HCT116 (cell line): Measurements from ENCODE around the gene KCND1.

Experiments
- ATF3 ChIP-seq: IDR thresholded peaks from 2 replicates; pipeline ENCODE4 v1.6.1; 2012
- ELF1 ChIP-seq: IDR thresholded peaks from 2 replicates; pipeline ENCODE4 v1.6.1; 2012; ENCODE audit warnings: low read depth, borderline replicate concordance
- EZH2 ChIP-seq: fragments of 200-600 bp; sonication (generic); IDR thresholded peaks from 2 replicates; pipeline ENCODE4 v1.6.1; 2017; ENCODE audit warnings: antibody characterized with exemption, mixed run types
- MAX ChIP-seq: IDR thresholded peaks from 2 replicates; pipeline ENCODE4 v1.6.1; 2012
- POLR2A ChIP-seq: IDR thresholded peaks from 2 replicates; pipeline ENCODE4 v1.7.0; 2011; ENCODE audit warnings: borderline replicate concordance; ENCODE audit not compliant: insufficient read depth, insufficient read length; ENCODE audit errors: extremely low read depth
- POLR2AphosphoS5 ChIP-seq: IDR thresholded peaks from 2 replicates; pipeline ENCODE4 v1.6.1; 2011; ENCODE audit warnings: mild to moderate bottlenecking, low read depth, low read length, moderate library complexity
- RAD21 ChIP-seq: IDR thresholded peaks from 2 replicates; pipeline ENCODE4 v1.6.1; 2012; ENCODE audit warnings: low read depth, mild to moderate bottlenecking
- SIN3A ChIP-seq: IDR thresholded peaks from 2 replicates; pipeline ENCODE4 v1.6.1; 2012; ENCODE audit warnings: low read depth
- SP1 ChIP-seq: IDR thresholded peaks from 2 replicates; pipeline ENCODE4 v1.6.1; 2012; ENCODE audit warnings: low read depth
- SRF ChIP-seq: IDR thresholded peaks from 2 replicates; pipeline ENCODE4 v1.6.1; 2012; ENCODE audit warnings: low read depth
- ZNF274 ChIP-seq: fragments of 200-500 bp; sonication (Bioruptor generic); IDR thresholded peaks from 2 replicates; pipeline ENCODE4 v1.6.1; 2014; ENCODE audit warnings: mild to moderate bottlenecking, low read depth, low read length, inconsistent platforms
- TF ChIP-seq, protein P1 (sequence below), 3 experiments: fragments of 200-600 bp in 1 of 3; sonication (generic) in 1 of 3; IDR thresholded peaks in 2 of 3; conservative IDR thresholded peaks in 1 of 3; 2 replicates each; pipeline ENCODE4 v1.5.1; 2012 to 2017; ENCODE audit warnings: low read depth in 2 of 3, low read length in 2 of 3, antibody characterized with exemption in 1 of 3, borderline replicate concordance in 1 of 3, control low read depth in 1 of 3, mild to moderate bottlenecking in 1 of 3, mixed read lengths in 1 of 3, mixed run types in 1 of 3, moderate library complexity in 1 of 3; ENCODE audit not compliant: insufficient read depth in 1 of 3

- TF ChIP-seq POLR2AphosphoS5 (no peak), POLR2A (no peak), ATF3 (no peak), RAD21 (no peak), ELF1 (no peak), ZNF274 (no peak), MAX (no peak), SP1 (no peak), SIN3A (no peak), EZH2 (no peak), SRF (no peak)
- TF ChIP-seq, protein P1, sequence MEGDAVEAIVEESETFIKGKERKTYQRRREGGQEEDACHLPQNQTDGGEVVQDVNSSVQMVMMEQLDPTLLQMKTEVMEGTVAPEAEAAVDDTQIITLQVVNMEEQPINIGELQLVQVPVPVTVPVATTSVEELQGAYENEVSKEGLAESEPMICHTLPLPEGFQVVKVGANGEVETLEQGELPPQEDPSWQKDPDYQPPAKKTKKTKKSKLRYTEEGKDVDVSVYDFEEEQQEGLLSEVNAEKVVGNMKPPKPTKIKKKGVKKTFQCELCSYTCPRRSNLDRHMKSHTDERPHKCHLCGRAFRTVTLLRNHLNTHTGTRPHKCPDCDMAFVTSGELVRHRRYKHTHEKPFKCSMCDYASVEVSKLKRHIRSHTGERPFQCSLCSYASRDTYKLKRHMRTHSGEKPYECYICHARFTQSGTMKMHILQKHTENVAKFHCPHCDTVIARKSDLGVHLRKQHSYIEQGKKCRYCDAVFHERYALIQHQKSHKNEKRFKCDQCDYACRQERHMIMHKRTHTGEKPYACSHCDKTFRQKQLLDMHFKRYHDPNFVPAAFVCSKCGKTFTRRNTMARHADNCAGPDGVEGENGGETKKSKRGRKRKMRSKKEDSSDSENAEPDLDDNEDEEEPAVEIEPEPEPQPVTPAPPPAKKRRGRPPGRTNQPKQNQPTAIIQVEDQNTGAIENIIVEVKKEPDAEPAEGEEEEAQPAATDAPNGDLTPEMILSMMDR (IDR thresholded peaks at IDR 0.05 in 2 of 3, conservative IDR thresholded peaks at IDR 0.05 in 1 of 3; ENCODE audit: borderline replicate concordance in 1 of 3, insufficient read depth in 1 of 3, low read depth in 2 of 3, low read length in 2 of 3) = no peak
Observed at GRCh38 chrX:48998391-48998790, 26.7 kb upstream of the KCND1 start.
